Measurements from ENCODE around the gene PHF19. TPM values are rescaled to one million over a fixed set of nuclear protein-coding genes. Genes with fewer than 3 reads are reported as not detected.

The PHF19 gene
- total RNA-seq, 2 experiments from 2014 or later: 210 to 216 TPM

DNA sequence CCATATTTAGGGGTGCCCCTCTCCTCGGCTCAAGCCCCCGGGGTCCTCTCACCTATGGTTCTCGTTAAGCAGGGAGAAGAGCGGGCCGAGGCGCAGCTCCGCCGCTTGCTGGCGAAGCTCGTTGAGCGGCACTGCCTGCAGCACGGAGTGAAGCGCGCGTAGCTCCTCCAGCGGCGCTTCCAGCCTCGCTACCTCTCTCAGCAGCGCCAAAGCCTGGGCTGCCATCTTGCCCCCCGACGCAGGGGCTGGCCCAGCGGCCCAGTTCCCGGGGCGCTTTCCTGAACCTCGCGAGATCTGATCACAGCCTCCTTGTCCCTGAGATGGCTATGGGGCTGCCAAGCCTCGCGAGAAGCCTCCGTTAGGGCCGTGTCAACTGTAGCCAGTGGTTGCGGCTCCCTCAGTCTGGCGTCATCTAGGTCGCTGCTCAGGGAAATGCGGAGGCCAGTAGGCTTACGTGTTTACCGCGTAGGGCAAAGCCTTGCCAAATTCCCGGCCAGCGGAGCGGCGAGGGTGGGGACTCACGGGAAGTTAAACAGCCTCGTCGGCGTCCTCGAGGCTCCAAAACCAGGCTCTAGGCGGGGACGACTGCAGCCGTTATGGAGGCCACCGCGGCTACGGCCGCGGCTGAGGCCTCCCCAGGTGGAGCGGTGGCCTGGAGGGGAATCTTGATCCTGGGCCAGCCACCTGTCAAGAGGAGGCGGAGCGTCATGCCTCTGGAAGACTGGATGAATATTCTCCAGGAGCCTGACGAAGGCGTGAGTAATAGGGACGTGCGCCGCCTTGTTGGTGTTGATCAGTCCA is 34.1 kb downstream of the PHF19 start, which contains the start of gene PSMD5:
PSMD5 (minus strand) TSS at position 238 of the 801 bp plus-strand sequence; CDS start at position 225, 13 bp downstream.
- H3K27me3 Mint-ChIP-seq: no peaks in the 10 kb centered on the region
- ChIA-PET CTCF (interaction anchor here (0.8 to 1.3 kb wide), 2 partner anchors 82 to 84 kb away, joined by 3 to 4 read pairs; partner anchors contain the start of gene TRAF1), POLR2A (interaction anchor here (0.6 to 17.0 kb wide), 27 partner anchors 9 to 352 kb away, joined by 3 to 231 read pairs (median 5); partner anchors contain the start of genes FBXW2, PHF19 and TRAF1)
- TF ChIP-seq, protein P1, sequence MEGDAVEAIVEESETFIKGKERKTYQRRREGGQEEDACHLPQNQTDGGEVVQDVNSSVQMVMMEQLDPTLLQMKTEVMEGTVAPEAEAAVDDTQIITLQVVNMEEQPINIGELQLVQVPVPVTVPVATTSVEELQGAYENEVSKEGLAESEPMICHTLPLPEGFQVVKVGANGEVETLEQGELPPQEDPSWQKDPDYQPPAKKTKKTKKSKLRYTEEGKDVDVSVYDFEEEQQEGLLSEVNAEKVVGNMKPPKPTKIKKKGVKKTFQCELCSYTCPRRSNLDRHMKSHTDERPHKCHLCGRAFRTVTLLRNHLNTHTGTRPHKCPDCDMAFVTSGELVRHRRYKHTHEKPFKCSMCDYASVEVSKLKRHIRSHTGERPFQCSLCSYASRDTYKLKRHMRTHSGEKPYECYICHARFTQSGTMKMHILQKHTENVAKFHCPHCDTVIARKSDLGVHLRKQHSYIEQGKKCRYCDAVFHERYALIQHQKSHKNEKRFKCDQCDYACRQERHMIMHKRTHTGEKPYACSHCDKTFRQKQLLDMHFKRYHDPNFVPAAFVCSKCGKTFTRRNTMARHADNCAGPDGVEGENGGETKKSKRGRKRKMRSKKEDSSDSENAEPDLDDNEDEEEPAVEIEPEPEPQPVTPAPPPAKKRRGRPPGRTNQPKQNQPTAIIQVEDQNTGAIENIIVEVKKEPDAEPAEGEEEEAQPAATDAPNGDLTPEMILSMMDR (IDR thresholded peaks at IDR 0.05): no peak
- H3K4me3 Mint-ChIP-seq: peak within 1 kb of the TSS; percentile 98
- peaks cover 71% of the 10 kb centered on the region for H3K4me1 Mint-ChIP-seq (ENCODE audit: low read depth)
- intact Hi-C loops (cut with micrococcal nuclease): loop anchor here (5.0 to 10.0 kb wide), 2 partner anchors 52 to 86 kb away; no protein-coding TSS in a partner anchor
- H3K36me3 Mint-ChIP-seq (ENCODE audit: low read depth): peaks cover 78% of the 10 kb centered on the region
- H3K9me3 Mint-ChIP-seq: no peaks in the 10 kb centered on the region
- ATAC-seq (peak; percentile 90), DNase-seq (peak; percentile 100)
- peak within 1 kb of the TSS; percentile 95 for H3K27ac Mint-ChIP-seq

DNA sequence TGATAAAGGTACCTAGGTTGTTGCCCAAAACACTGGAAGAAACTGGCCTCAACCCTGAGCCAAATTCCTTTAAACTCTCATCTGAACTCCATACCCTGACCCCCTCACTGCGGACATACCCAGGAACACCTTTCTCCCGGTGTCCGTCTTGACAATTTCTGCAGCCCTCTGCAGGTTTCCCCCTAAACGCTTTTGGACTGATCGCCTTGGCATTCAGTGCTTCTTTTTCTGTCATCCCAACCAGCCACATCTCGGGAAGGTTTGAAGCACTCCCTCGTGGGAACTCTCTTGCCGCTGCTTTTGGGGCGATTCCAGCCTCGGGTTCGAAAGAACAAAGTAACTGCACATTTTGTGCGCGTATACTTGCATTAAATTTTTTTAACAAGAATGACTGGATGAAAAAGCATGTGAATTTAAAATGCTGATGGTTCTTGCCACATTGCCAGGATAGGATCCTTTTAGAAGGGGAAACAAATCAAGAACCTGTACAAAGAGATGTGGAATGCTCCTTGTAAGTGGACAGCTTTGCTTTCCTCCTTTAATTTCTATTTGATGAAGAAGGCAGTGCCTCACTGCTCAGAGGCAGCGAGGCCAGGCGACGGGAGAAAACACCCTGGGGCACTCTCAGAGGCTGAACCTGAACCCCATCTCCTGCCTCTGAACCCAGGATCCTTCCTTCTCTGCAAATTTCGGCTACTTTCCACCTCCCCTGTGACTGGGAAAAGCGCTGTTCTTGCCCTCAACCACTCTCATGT is 34.9 kb downstream of the PHF19 start:
- intact Hi-C loops (cut with micrococcal nuclease): loop anchor here (5.0 to 10.0 kb wide), 2 partner anchors 53 to 85 kb away; no protein-coding TSS in a partner anchor
- peaks cover 71% of the 10 kb centered on the region for H3K4me1 Mint-ChIP-seq (ENCODE audit: low read depth)
- H3K4me3 Mint-ChIP-seq: peak overlapping the region; percentile 98
- DNase-seq (no peak), ATAC-seq (no peak)
- H3K36me3 Mint-ChIP-seq (ENCODE audit: low read depth): peaks cover 78% of the 10 kb centered on the region
- ChIA-PET POLR2A (interaction anchor here (0.6 to 17.0 kb wide), 20 partner anchors 9 to 353 kb away, joined by 3 to 231 read pairs (median 4); partner anchors contain the start of genes FBXW2 and TRAF1), CTCF (interaction anchor here (0.6 to 1.3 kb wide), 4 partner anchors 81 to 216 kb away, joined by 3 to 4 read pairs (median 3); partner anchors contain the start of gene TRAF1)
- peak overlapping the region; percentile 95 for H3K27ac Mint-ChIP-seq
- no peaks in the 10 kb centered on the region for H3K27me3 Mint-ChIP-seq
- TF ChIP-seq, protein P1 (IDR thresholded peaks at IDR 0.05): no peak
- no peaks in the 10 kb centered on the region for H3K9me3 Mint-ChIP-seq

DNA sequence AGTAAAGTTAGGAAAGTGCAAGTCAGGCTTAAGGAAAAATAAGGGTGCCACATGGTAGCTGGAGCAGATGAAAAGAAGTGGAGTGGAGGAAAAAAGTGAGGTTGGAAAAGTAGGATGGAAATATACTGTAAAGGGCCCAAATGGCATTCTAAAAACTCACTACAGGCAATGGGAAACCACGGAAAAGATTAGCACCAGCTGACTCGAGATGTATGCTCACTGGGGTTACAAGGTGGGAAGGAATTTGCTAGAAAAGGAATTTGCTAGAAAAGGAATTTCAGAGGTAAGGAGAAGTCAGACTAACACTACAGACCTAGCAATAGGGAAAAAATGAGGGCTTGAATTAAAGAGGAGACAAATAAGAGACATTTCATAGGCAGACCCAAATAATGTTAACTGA is 37.8 kb downstream of the PHF19 start:
- Mint-ChIP-seq H3K36me3 (ENCODE audit: low read depth) (peaks cover 61% of the 10 kb centered on the region), H3K4me1 (ENCODE audit: low read depth) (peaks cover 51% of the 10 kb centered on the region), H3K9me3 (no peaks in the 10 kb centered on the region), H3K27ac (peak overlapping the region; percentile 73), H3K27me3 (no peaks in the 10 kb centered on the region), H3K4me3 (peak overlapping the region; percentile 29)
- no peak for DNase-seq
- POLR2A ChIA-PET: interaction anchor here (1.5 kb wide), 1 partner anchor 44 kb away, joined by 3 read pairs; no protein-coding TSS in a partner anchor
- no peak for ATAC-seq
- CTCF ChIA-PET: no interaction called here
- intact Hi-C loops (cut with micrococcal nuclease): no loop called here
- TF ChIP-seq, protein P1 (IDR thresholded peaks at IDR 0.05): no peak

DNA sequence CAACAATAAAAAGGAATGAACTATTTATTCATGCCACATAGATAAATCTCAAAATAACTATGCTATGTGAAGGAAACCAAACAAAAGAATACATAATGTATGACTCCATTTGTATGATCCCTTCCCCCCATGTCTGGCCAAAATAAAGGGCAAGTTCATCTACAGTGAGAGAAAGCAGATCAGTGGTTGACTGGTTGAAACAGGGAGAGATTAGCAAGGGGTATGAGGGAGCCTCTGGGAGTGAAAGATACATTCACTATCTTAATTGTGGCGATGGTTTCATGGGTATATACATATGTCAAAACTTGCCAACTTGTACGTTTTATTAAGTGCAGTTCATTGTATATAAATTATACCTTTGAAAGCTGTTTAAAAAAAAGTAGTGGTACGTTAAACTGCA is 39.1 kb downstream of the PHF19 start:
- DNase-seq: no peak
- no peaks in the 10 kb centered on the region for H3K27me3 Mint-ChIP-seq
- H3K4me1 Mint-ChIP-seq (ENCODE audit: low read depth): peaks cover 47% of the 10 kb centered on the region
- TF ChIP-seq, protein P1 (IDR thresholded peaks at IDR 0.05): no peak
- intact Hi-C loops (cut with micrococcal nuclease): no loop called here
- H3K36me3 Mint-ChIP-seq (ENCODE audit: low read depth): peaks cover 55% of the 10 kb centered on the region
- ATAC-seq: no peak
- no peak overlapping the region for H3K4me3 Mint-ChIP-seq
- ChIA-PET CTCF (no interaction called here), POLR2A (interaction anchor here (1.2 to 1.5 kb wide), 2 partner anchors 23 to 43 kb away, joined by 3 read pairs; no protein-coding TSS in a partner anchor)
- H3K27ac Mint-ChIP-seq: peak overlapping the region; percentile 29
- H3K9me3 Mint-ChIP-seq: no peaks in the 10 kb centered on the region

All from activated CD8-positive, alpha-beta T cell treated with anti-CD3 and anti-CD28 coated beads for 36 hours (primary cell).